Small intestine (tissue), 7 donors: ENCODE data around the gene SYT1. TPM values are rescaled to one million over a fixed set of nuclear protein-coding genes. Genes with fewer than 3 reads are reported as not detected.

Source experiments
- DNase-seq, 2 donors: peaks; one replicate each; pipeline versions ENCODE4 v3.0.0 to v3.0.0-alpha.2; 2013
- FAIRE-seq: peaks from 2 replicates; lab custom pipeline; 2012; peaks lifted over from hg19 to GRCh38; lab: Jason Lieb, UNC
- H3K27ac ChIP-seq, 3 donors: one replicate each; pipeline ENCODE4 v1.5.1; 2013; ENCODE audit warnings: low read length in 2 of 3, mild to moderate bottlenecking in 2 of 3, control low read depth in 1 of 3, inconsistent platforms in 1 of 3, low read depth in 1 of 3, moderate library complexity in 1 of 3
- H3K27me3 ChIP-seq, 3 donors: one replicate each; pipeline ENCODE4 v1.6.1; 2013; ENCODE audit warnings: low read length in 3 of 3, inconsistent platforms in 1 of 3; ENCODE audit not compliant: control insufficient read depth in 3 of 3, insufficient read depth in 3 of 3
- H3K36me3 ChIP-seq, 3 donors: one replicate each; pipeline ENCODE4 v1.6.1; 2013; ENCODE audit warnings: low read length in 3 of 3, inconsistent platforms in 1 of 3, low read depth in 1 of 3, mild to moderate bottlenecking in 1 of 3, moderate library complexity in 1 of 3; ENCODE audit not compliant: control insufficient read depth in 3 of 3, insufficient read depth in 2 of 3
- H3K4me1 ChIP-seq, 3 donors: one replicate each; pipeline ENCODE4 v1.6.1; 2013; ENCODE audit warnings: low read length in 2 of 3, inconsistent platforms in 1 of 3, low read depth in 1 of 3, mild to moderate bottlenecking in 1 of 3, moderate library complexity in 1 of 3; ENCODE audit not compliant: control insufficient read depth in 3 of 3, insufficient read depth in 2 of 3
- H3K4me3 ChIP-seq, 3 donors: one replicate each; pipeline ENCODE4 v1.5.1; 2013; ENCODE audit warnings: low read length in 3 of 3, control low read depth in 1 of 3, inconsistent platforms in 1 of 3, low read depth in 1 of 3, mild to moderate bottlenecking in 1 of 3, moderate library complexity in 1 of 3
- H3K9me3 ChIP-seq, 2 donors: one replicate each; pipeline ENCODE4 v1.6.1; 2013; ENCODE audit warnings: low read depth in 1 of 2, low read length in 1 of 2; ENCODE audit not compliant: control insufficient read depth in 2 of 2, insufficient read depth in 1 of 2
- WGBS, 3 donors: extraction: QIAGEN DNeasy Blood & Tissue Kit; methylation state at CpG; one replicate each; pipeline ENCODE4 v1.1.7; 2013; 5-methylcytosine and 5-hydroxymethylcytosine counted together
- polyA plus RNA-seq, 4 donors: library from polyadenylated mRNA; stranded (reverse) in 3 of 4; unstranded in 1 of 4; fragments of 200-250 nt in 3 of 4; fragments of 120-200 nt in 1 of 4; gene quantifications; one replicate each; pipeline versions ENCODE4 v1.2.1 to v1.2.3, GENCODE V29; 2013
- donor health status: healthy with polysubstance abuse.
- donor health status: control.
- donor health status: control.
- donor health status: Bipolar disorder and iron deficiency.
- donor health status: healthy.

The SYT1 gene
- polyA plus RNA-seq, 4 donors = 1.3 to 11.3 TPM; not detected in 2

DNA sequence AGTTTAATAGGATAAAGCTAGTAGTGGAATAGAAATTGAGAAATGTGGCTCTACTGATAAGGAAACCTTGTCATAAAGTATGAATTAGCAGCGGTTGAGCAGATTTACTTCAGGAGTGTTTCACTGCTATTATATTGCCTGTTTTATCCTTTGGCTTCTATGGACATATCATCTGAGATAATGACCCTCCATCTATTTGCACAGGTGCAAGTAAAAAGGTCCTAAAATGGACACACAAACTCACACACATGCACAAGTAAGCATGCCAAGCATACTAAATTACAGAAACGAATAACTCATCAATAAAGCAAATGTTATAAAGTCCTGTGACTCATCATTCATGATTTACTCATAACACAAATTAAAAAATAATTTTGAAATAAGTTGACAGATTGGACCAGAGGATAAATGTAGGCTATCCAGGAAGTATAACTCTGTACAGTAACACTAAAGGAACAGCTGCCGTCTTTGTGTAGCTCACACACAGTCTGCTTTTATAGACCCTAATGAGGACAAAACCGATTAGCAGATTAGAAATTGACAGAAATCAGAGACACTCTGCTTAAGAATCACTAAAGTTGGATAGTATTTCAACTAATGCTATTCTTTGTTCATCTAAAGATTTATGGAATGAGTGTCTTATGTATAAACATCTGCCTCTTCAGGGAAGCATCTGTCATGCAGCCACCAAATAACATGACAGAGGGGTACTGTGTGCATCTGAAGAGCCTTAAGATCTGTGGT lies 73.9 kb downstream of the SYT1 start:
- Histone ChIP-seq H3K4me1 (no peaks in the 10 kb centered on the region), H3K27me3 (no peaks in the 10 kb centered on the region), H3K27ac (no peak overlapping the region), H3K9me3 (no peaks in the 10 kb centered on the region), H3K4me3 (no peak overlapping the region), H3K36me3 (no peaks in the 10 kb centered on the region)
- FAIRE-seq = no peak
- WGBS, 3 donors = 13 to 46% (median 28%) methylated on average over 4 of the region's 4 CpGs
- DNase-seq = no peak

DNA sequence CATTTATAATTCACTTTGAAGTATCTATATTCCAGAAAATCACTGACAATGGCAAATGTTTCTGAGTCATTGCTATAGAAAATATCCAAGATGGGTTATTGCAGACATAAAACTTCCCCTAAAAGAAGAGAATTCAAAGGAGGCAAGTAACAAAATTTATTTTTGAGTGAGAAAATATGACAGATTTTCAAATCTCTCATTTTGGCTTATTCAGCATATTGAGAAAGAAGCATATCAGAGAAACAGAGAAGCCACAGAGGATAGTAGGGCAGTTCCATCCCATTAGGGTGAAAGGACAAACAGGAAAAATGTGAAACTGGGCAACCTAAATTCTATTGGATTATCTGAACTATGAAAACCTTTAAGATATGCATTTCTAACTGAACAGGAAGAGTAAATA lies 85.0 kb downstream of the SYT1 start:
- Histone ChIP-seq H3K27ac (no peak overlapping the region), H3K36me3 (no peaks in the 10 kb centered on the region), H3K4me1 (no peaks in the 10 kb centered on the region), H3K9me3 (no peaks in the 10 kb centered on the region), H3K4me3 (no peak overlapping the region), H3K27me3 (no peaks in the 10 kb centered on the region)
- no peak for FAIRE-seq
- no peak for DNase-seq

DNA sequence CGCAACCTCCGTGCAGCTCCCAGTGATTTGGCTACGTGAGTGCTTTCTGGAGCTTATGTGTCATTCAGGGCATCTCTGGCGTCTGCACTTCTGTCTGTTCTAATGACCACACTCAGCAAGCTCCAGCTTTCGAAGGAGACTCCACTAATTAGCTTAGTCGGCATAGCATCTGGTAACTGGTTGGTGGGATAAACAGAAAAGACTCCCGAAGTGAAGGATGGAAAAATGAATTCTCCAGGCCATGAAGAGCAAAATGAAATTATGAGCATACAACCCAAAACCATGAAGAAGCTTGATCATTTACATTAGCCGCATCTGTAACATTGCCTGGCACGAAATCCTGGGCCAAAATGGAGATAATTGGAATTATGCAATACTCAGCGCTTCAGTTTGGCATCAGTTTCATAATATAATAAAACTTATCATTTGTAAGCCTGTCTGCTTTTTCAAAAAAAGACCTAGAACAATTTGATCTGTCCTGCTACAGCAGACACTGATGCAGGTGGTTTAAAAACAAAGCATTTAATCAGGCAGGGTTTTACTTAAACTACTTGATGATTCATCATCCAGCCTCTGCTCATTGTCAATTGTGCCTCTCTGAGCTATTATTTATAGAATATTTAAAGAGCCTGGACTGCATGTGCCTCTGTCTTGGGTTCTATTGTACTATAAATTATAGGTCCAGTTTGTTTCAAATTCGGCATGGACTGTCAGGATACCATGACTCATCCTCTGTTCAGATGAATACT lies 87.4 kb downstream of the SYT1 start:
- H3K27me3 ChIP-seq = no peaks in the 10 kb centered on the region
- FAIRE-seq = no peak
- no peaks in the 10 kb centered on the region for H3K36me3 ChIP-seq
- WGBS, 3 donors = 79 to 85% (median 79%) methylated on average over 11 of the region's 11 CpGs
- DNase-seq = no peak
- no peak overlapping the region for H3K4me3 ChIP-seq
- H3K4me1 ChIP-seq = no peaks in the 10 kb centered on the region
- no peaks in the 10 kb centered on the region for H3K9me3 ChIP-seq
- H3K27ac ChIP-seq = no peak overlapping the region

DNA sequence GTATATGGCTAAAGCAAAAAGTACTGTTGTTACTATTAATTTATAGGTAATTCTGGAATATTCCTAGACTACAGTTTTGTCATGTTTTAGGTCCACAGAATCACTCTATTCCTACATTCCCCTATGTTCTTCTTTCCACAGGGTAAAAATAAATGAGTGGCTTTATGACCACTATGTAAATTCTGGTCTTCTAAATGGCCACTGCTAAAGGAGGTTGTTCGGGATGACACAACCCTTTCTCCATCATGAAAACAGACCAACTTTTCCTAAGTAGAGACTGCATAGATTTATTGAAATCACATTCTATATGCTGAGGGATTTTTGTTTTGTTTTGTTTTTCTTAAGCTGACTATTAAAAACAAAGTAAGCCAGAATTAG lies 88.0 kb downstream of the SYT1 start:
- no peak overlapping the region for H3K27ac ChIP-seq
- FAIRE-seq (no peak), DNase-seq (no peak)
- H3K27me3 ChIP-seq = no peaks in the 10 kb centered on the region
- H3K9me3 ChIP-seq = no peaks in the 10 kb centered on the region
- H3K4me1 ChIP-seq = no peaks in the 10 kb centered on the region
- no peak overlapping the region for H3K4me3 ChIP-seq
- H3K36me3 ChIP-seq = no peaks in the 10 kb centered on the region
- 88 to 93% (median 89%) methylated on average over 1 of the region's 1 CpG for WGBS, 3 donors

DNA sequence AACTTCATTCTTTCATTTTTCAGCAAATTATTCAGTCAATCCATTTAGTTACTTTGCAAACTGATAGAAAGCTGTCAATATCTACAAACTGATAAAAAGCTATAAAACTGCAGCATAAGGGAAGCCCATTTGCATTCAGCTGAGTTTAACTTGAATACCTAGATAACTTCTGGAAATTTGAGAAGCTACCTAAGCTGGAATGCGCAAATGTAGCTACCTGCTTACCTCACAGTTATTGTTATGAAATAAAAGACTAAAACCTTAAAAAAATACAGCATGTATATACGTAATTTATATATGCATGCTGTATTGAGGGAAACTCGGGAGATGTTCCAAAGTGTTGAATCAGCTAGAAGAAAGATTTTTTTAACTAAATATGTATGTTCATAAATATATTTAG lies 94.4 kb downstream of the SYT1 start:
- Histone ChIP-seq H3K4me3 (no peak overlapping the region), H3K36me3 (no peaks in the 10 kb centered on the region), H3K9me3 (no peaks in the 10 kb centered on the region), H3K4me1 (no peaks in the 10 kb centered on the region), H3K27me3 (no peaks in the 10 kb centered on the region), H3K27ac (no peak overlapping the region)
- FAIRE-seq (no peak), DNase-seq (no peak)
- 63 to 81% (median 79%) methylated on average over 3 of the region's 3 CpGs for WGBS, 3 donors

DNA sequence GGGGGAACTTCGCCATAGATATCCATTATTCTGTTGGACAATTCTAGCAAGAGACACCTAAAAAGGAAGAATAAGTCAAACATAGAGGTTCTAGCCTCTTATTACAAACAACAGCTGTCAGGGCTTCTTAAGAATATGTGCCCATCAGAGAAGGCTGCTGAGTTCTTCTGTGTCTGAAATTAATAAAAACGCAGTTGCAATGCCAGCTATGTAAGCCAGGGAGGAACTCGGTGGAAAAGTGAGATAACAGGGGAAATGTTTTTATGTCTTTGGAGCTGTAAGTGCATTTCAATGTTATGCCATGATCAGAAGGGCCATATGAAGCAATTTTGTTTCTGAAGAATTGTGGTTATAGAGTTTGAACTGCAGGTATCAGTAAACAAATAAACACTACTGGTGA lies 95.0 kb downstream of the SYT1 start:
- Histone ChIP-seq H3K9me3 (no peaks in the 10 kb centered on the region), H3K4me1 (no peaks in the 10 kb centered on the region), H3K4me3 (no peak overlapping the region), H3K27me3 (no peaks in the 10 kb centered on the region), H3K27ac (no peak overlapping the region), H3K36me3 (no peaks in the 10 kb centered on the region)
- 58 to 62% (median 62%) methylated on average over 3 of the region's 3 CpGs for WGBS, 3 donors
- no peak for DNase-seq
- FAIRE-seq = no peak

DNA sequence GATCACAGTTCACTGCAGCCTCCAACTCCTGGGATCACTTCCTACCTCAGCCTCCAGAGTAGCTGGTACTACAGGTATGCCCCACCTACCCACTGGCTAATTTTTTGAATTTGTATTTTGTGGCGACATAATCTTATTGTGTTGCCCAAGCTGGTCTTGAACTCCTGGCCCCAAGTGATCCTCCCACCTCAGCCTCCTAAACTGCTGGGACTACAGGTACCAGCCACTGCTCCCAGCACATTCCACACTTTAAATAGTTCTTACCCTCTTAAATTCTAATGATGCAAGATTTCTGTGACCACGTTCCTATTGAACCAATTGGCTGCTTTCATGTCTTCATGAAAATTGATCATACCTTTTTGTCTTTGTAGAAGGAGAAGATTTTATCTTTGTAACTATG lies 96.6 kb downstream of the SYT1 start:
- Histone ChIP-seq H3K27ac (no peak overlapping the region), H3K9me3 (no peaks in the 10 kb centered on the region), H3K4me3 (no peak overlapping the region), H3K27me3 (no peaks in the 10 kb centered on the region), H3K4me1 (no peaks in the 10 kb centered on the region), H3K36me3 (no peaks in the 10 kb centered on the region)
- DNase-seq (no peak), FAIRE-seq (no peak)
- WGBS, 3 donors = 88 to 93% (median 90%) methylated on average over 2 of the region's 2 CpGs

DNA sequence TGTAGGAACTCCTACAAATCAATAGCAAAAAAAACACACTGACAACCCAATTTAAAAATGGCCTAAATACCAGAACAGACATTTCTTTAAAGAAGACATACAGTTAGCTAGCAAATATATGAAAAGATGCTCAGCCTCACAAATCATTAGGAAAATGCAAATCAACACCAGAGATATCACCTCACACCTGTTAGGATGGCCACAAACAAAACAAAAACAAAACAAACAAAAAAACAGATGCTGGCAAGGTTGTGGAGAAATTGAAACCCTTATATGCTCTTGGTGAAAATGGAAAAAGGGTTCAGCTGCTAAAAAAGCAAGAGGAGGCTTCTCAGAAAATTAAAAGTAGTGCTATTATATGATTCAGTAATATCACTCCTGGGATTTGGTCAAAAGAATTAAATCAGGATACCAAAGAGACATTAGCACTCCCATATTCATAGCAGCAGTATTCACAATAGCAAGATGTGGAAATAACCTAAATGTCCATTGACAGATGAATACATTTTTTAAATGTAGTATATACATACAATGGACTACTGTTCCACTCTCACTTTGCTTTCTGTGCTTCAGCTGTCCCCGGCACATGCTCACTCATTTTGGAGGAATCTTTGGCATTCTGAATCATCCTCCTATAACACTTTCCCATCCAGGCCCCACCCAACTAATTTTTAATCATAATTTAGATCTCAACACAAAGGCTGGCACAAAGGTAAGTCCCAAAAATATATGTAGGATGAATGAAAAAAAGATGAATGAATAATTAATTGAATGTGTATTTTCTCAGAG lies 99.1 kb downstream of the SYT1 start:
- DNase-seq (no peak), FAIRE-seq (no peak)
- WGBS, 3 donors = 81 to 93% (median 86%) methylated on average over 1 of the region's 1 CpG
- no peaks in the 10 kb centered on the region for H3K4me1 ChIP-seq
- H3K9me3 ChIP-seq = no peaks in the 10 kb centered on the region
- no peak overlapping the region for H3K4me3 ChIP-seq
- no peak overlapping the region for H3K27ac ChIP-seq
- no peaks in the 10 kb centered on the region for H3K27me3 ChIP-seq
- H3K36me3 ChIP-seq = no peaks in the 10 kb centered on the region
